Measurements from ENCODE around the gene GAST. TPM values are rescaled to one million over a fixed set of nuclear protein-coding genes. Genes with fewer than 3 reads are reported as not detected.

The GAST gene
- total and polyA plus RNA-seq, 3 experiments from 2014 or later, result not detected

DNA sequence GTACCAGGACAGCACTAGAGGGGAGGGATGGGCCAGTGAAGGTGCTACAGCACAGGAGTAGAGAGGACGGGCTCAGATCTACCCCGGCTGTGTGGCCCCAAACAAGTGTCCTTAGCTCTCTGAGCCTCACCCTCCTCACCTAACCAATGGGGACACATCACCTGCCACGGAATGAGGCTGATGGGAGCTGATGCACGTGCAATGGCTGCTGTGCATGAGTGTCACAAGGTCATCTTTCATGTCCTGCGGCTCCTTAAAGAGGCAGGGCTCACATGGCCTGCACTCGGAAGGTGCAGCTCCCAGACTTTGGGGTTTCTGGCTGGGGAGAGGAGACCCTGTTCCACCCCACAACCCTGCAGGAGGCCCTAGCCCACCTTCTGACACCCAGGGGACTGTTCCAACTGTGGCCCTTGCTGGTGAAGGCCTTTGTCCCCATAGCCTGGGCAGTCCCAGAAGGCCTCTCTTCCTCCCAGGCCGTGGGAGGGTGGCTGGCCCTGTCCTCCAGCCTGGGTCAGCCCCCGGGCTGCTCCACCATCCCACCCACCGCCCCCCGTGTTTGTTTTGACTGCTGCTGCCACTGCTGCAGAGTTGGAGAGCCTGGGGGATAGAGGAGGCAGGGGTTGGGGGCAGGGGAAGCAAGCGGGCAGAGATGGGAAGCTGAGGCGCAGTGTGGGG is 11.8 kb downstream of the GAST start:
- no peaks in the 10 kb centered on the region for H3K4me1 Mint-ChIP-seq
- no peak for DNase-seq
- no peak overlapping the region for H3K27ac Mint-ChIP-seq
- POLR2A ChIA-PET, result no interaction called here
- CTCF ChIA-PET, result no interaction called here
- peaks cover 10 to 40% of the 10 kb centered on the region in 2 donors for H3K27me3 Mint-ChIP-seq
- peaks cover 0 to 2% (median 0%) of the 10 kb centered on the region in 3 donors for H3K36me3 Mint-ChIP-seq
- H3K9me3 Mint-ChIP-seq, result no peaks in the 10 kb centered on the region
- H3K36me3 ChIP-seq (ENCODE audit: insufficient read depth, low read length), result no peaks in the 10 kb centered on the region
- H3K4me3 Mint-ChIP-seq, result peak overlapping the region in 1 of 7 donors; percentile 75
- H3K27ac ChIP-seq (ENCODE audit: low read depth, low read length), result no peak overlapping the region
- no peaks in the 10 kb centered on the region for H3K27me3 ChIP-seq (ENCODE audit: insufficient read depth, low read length, poor library complexity, severe bottlenecking)
- H3K4me3 ChIP-seq (ENCODE audit: low read length), result no peak overlapping the region
- H3K4me1 ChIP-seq (ENCODE audit: insufficient read depth, low read length), result no peaks in the 10 kb centered on the region
- no peaks in the 10 kb centered on the region for H3K9me3 ChIP-seq (ENCODE audit: low read length)

DNA sequence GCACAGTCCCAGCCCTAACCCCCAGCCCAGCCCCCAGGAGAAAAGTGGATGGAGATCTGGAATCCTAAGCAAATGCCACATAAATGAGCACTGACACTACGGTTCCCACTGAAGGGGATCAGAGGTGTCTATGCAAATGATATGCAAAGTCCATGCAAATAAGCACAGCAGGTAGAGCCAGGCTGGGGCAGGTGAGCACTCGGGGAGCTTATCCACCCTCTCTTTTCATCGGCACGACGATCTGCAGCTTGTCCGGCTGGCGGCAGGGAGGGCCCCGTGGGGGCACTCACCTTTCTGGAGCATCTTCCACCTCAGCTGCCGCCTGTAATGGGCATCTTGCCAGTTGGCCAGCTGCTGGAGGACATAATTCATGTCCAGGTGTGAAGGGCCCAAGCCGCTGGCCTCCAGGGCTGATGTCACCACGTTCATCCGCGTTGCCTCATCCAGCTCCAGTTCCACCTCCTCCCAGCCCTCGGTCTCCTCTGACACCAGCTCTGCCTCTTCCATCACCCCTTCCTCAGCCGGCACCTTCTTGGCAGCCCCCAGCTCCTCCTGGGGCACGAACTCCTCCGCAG is 12.4 kb downstream of the GAST start:
- POLR2A ChIA-PET, result no interaction called here
- Mint-ChIP-seq H3K4me3 (no peak overlapping the region), H3K27me3 (peaks cover 10 to 40% of the 10 kb centered on the region in 2 donors), H3K27ac (no peak overlapping the region), H3K36me3 (peaks cover 0 to 2% (median 0%) of the 10 kb centered on the region in 3 donors), H3K9me3 (no peaks in the 10 kb centered on the region), H3K4me1 (no peaks in the 10 kb centered on the region)
- H3K27ac ChIP-seq (ENCODE audit: low read depth, low read length), result no peak overlapping the region
- H3K36me3 ChIP-seq (ENCODE audit: insufficient read depth, low read length), result no peaks in the 10 kb centered on the region
- no peak overlapping the region for H3K4me3 ChIP-seq (ENCODE audit: low read length)
- H3K4me1 ChIP-seq (ENCODE audit: insufficient read depth, low read length), result no peaks in the 10 kb centered on the region
- DNase-seq, result no peak
- no peaks in the 10 kb centered on the region for H3K9me3 ChIP-seq (ENCODE audit: low read length)
- no peaks in the 10 kb centered on the region for H3K27me3 ChIP-seq (ENCODE audit: insufficient read depth, low read length, poor library complexity, severe bottlenecking)
- CTCF ChIA-PET, result no interaction called here

- POLR2A ChIA-PET, result no interaction called here
- Histone ChIP-seq H3K9me3 (ENCODE audit: low read length) (no peaks in the 10 kb centered on the region), H3K27ac (ENCODE audit: low read depth, low read length) (no peak overlapping the region), H3K27me3 (ENCODE audit: insufficient read depth, low read length, poor library complexity, severe bottlenecking) (no peaks in the 10 kb centered on the region), H3K36me3 (ENCODE audit: insufficient read depth, low read length) (no peaks in the 10 kb centered on the region), H3K4me3 (ENCODE audit: low read length) (no peak overlapping the region), H3K4me1 (ENCODE audit: insufficient read depth, low read length) (no peaks in the 10 kb centered on the region)
- CTCF ChIA-PET, result interaction anchor here (1.2 kb wide), 1 partner anchor 76 kb away, joined by 3 read pairs; no protein-coding TSS in a partner anchor
- H3K4me1 Mint-ChIP-seq, result no peaks in the 10 kb centered on the region
- H3K9me3 Mint-ChIP-seq, result no peaks in the 10 kb centered on the region
- DNase-seq, result no peak
- H3K4me3 Mint-ChIP-seq, result no peak overlapping the region
- H3K36me3 Mint-ChIP-seq, result peaks cover 0 to 2% (median 0%) of the 10 kb centered on the region in 3 donors
- no peak overlapping the region for H3K27ac Mint-ChIP-seq
- H3K27me3 Mint-ChIP-seq, result peaks cover 10 to 40% of the 10 kb centered on the region in 2 donors
These were observed 13.0 kb downstream of the GAST start for GRCh38 chr17:41725134-41725533.

DNA sequence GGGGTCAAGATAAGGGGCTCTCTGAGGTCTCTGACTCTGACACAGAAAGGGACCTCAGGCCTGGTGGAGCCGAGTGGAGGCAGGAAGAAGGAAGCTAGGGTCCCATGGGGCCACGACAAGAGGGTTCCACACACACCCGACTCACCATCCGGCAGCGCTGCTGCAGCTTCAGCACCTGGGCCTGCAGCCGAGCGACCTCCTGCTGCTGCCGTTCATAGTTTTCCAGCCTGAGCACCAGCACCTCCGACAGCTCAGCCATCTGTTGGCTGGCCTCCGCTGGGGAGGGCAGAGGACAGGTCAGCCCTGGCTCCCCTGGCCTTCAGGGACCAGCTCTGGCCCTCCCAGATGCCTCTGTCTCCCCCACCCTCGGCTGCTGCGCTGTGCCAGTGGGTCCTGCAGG is 15.9 kb downstream of the GAST start:
- H3K36me3 Mint-ChIP-seq, result peaks cover 0 to 2% (median 0%) of the 10 kb centered on the region in 3 donors
- peaks cover 16 to 47% of the 10 kb centered on the region in 2 donors for H3K27me3 Mint-ChIP-seq
- no peak overlapping the region for H3K4me3 ChIP-seq (ENCODE audit: low read length)
- no peaks in the 10 kb centered on the region for H3K9me3 Mint-ChIP-seq
- ChIA-PET CTCF (no interaction called here), POLR2A (no interaction called here)
- H3K4me1 ChIP-seq (ENCODE audit: insufficient read depth, low read length), result no peaks in the 10 kb centered on the region
- H3K27ac ChIP-seq (ENCODE audit: low read depth, low read length), result no peak overlapping the region
- no peak overlapping the region for H3K27ac Mint-ChIP-seq
- H3K4me1 Mint-ChIP-seq, result peaks cover 0 to 2% (median 0%) of the 10 kb centered on the region in 3 donors
- no peak for DNase-seq
- H3K9me3 ChIP-seq (ENCODE audit: low read length), result no peaks in the 10 kb centered on the region
- H3K36me3 ChIP-seq (ENCODE audit: insufficient read depth, low read length), result no peaks in the 10 kb centered on the region
- peaks cover 8% of the 10 kb centered on the region for H3K27me3 ChIP-seq (ENCODE audit: insufficient read depth, low read length, poor library complexity, severe bottlenecking)
- H3K4me3 Mint-ChIP-seq, result no peak overlapping the region

- no peak overlapping the region for H3K27ac ChIP-seq (ENCODE audit: low read depth, low read length)
- H3K4me1 Mint-ChIP-seq, result peaks cover 0 to 9% (median 4%) of the 10 kb centered on the region in 3 donors
- peaks cover 18 to 42% of the 10 kb centered on the region in 2 donors for H3K27me3 Mint-ChIP-seq
- H3K36me3 ChIP-seq (ENCODE audit: insufficient read depth, low read length), result no peaks in the 10 kb centered on the region
- peaks cover 0 to 2% (median 0%) of the 10 kb centered on the region in 3 donors for H3K36me3 Mint-ChIP-seq
- no peak overlapping the region for H3K4me3 Mint-ChIP-seq
- no peak overlapping the region for H3K4me3 ChIP-seq (ENCODE audit: low read length)
- peaks cover 13% of the 10 kb centered on the region for H3K27me3 ChIP-seq (ENCODE audit: insufficient read depth, low read length, poor library complexity, severe bottlenecking)
- ChIA-PET CTCF (no interaction called here), POLR2A (no interaction called here)
- no peaks in the 10 kb centered on the region for H3K9me3 Mint-ChIP-seq
- H3K27ac Mint-ChIP-seq, result peak overlapping the region in 1 of 8 donors; percentile 58
- H3K4me1 ChIP-seq (ENCODE audit: insufficient read depth, low read length), result no peaks in the 10 kb centered on the region
- no peak for DNase-seq
- no peaks in the 10 kb centered on the region for H3K9me3 ChIP-seq (ENCODE audit: low read length)
These were observed 18.3 kb downstream of the GAST start for GRCh38 chr17:41730479-41730878.

DNA sequence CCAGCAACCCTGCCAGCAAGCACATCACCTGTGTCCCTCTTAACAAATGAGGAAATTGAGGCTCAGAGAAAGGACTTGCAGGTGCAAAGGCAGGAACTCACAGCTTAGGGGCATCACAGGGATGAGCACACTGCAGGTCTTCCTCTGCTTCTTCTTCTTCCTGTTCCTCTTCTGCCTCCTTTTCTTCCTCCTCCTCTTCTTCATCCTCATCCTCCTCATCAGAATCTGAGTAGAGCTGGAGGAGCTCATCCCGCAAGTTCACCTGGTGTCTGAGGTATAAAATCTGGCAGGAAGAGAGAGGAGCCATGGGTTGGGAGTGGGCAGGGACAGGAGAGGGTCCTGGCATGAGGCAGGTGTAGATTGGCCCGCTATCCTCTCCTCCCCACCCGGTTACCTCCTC is 19.7 kb downstream of the GAST start:
- Histone ChIP-seq H3K4me1 (ENCODE audit: insufficient read depth, low read length) (no peaks in the 10 kb centered on the region), H3K27ac (ENCODE audit: low read depth, low read length) (no peak overlapping the region), H3K27me3 (ENCODE audit: insufficient read depth, low read length, poor library complexity, severe bottlenecking) (peaks cover 18% of the 10 kb centered on the region), H3K9me3 (ENCODE audit: low read length) (no peaks in the 10 kb centered on the region), H3K36me3 (ENCODE audit: insufficient read depth, low read length) (no peaks in the 10 kb centered on the region), H3K4me3 (ENCODE audit: low read length) (no peak overlapping the region)
- H3K4me3 Mint-ChIP-seq, result no peak overlapping the region
- DNase-seq, result no peak
- peaks cover 29 to 52% of the 10 kb centered on the region in 2 donors for H3K27me3 Mint-ChIP-seq
- H3K27ac Mint-ChIP-seq, result no peak overlapping the region
- peaks cover 0 to under 1% (median 0%) of the 10 kb centered on the region in 3 donors for H3K36me3 Mint-ChIP-seq
- POLR2A ChIA-PET, result no interaction called here
- H3K4me1 Mint-ChIP-seq, result peaks cover 0 to 9% (median 4%) of the 10 kb centered on the region in 3 donors
- CTCF ChIA-PET, result interaction anchor here (1.0 kb wide), 1 partner anchor 69 kb away, joined by 3 read pairs; no protein-coding TSS in a partner anchor
- no peaks in the 10 kb centered on the region for H3K9me3 Mint-ChIP-seq

- Mint-ChIP-seq H3K9me3 (no peaks in the 10 kb centered on the region), H3K4me1 (peaks cover 0 to 14% (median 4%) of the 10 kb centered on the region in 3 donors), H3K27me3 (peaks cover 35 to 54% of the 10 kb centered on the region in 2 donors), H3K27ac (no peak overlapping the region), H3K4me3 (peak overlapping the region in 5 of 7 donors; percentile 19 to 58 (median 53)), H3K36me3 (no peaks in the 10 kb centered on the region)
- POLR2A ChIA-PET, result no interaction called here
- H3K4me1 ChIP-seq (ENCODE audit: insufficient read depth, low read length), result no peaks in the 10 kb centered on the region
- no peak for DNase-seq
- no peaks in the 10 kb centered on the region for H3K36me3 ChIP-seq (ENCODE audit: insufficient read depth, low read length)
- no peaks in the 10 kb centered on the region for H3K9me3 ChIP-seq (ENCODE audit: low read length)
- no peak overlapping the region for H3K27ac ChIP-seq (ENCODE audit: low read depth, low read length)
- peaks cover 25% of the 10 kb centered on the region for H3K27me3 ChIP-seq (ENCODE audit: insufficient read depth, low read length, poor library complexity, severe bottlenecking)
- no peak overlapping the region for H3K4me3 ChIP-seq (ENCODE audit: low read length)
- CTCF ChIA-PET, result interaction anchor here (0.7 kb wide), 1 partner anchor 905 kb away, joined by 3 read pairs; no protein-coding TSS in a partner anchor
These were observed 21.4 kb downstream of the GAST start for GRCh38 chr17:41733348-41734138.

Measured in CD8-positive, alpha-beta memory T cell (primary cell).